HepG2 (cell line): ENCODE results near the gene MED25. TPM values are rescaled to one million over a fixed set of nuclear protein-coding genes. Genes with fewer than 3 reads are reported as not detected.
A peak's percentile ranks its signal among the peaks of the same experiment; 100 is the strongest.

Source experiments
- AKAP8 ChIP-seq: sonication (generic); formaldehyde crosslinking; IDR thresholded peaks from 2 replicates; pipeline ENCODE4 v1.5.1; 2020; ENCODE audit warnings: mild to moderate bottlenecking, missing genetic modification reagents
- CREM ChIP-seq, 2 experiments: sonication (generic) in 1 of 2; formaldehyde crosslinking in 1 of 2; IDR thresholded peaks; 2 replicates each; pipeline versions ENCODE4 v1.4.0 to v1.6.1; 2016 to 2020; ENCODE audit warnings: antibody characterized with exemption in 1 of 2, mild to moderate bottlenecking in 1 of 2, missing genetic modification reagents in 1 of 2
- DPF2 ChIP-seq: sonication (generic); formaldehyde crosslinking; IDR thresholded peaks from 2 replicates; pipeline ENCODE4 v1.4.0; 2020; ENCODE audit warnings: mild to moderate bottlenecking, low read depth, missing genetic modification reagents, borderline replicate concordance
- KDM4B ChIP-seq: sonication (generic); formaldehyde crosslinking; IDR thresholded peaks from 2 replicates; pipeline ENCODE4 v1.4.0; 2020; ENCODE audit warnings: missing genetic modification reagents
- MAZ ChIP-seq, 2 experiments: sonication (generic) in 1 of 2; formaldehyde crosslinking in 1 of 2; IDR thresholded peaks; 2 replicates each; pipeline versions ENCODE4 v1.5.0 to v1.6.1; 2012 to 2020; ENCODE audit warnings: low read depth in 2 of 2, mild to moderate bottlenecking in 2 of 2, borderline replicate concordance in 1 of 2, improper control_type of control experiment in 1 of 2, low read length in 1 of 2, missing genetic modification reagents in 1 of 2, moderate library complexity in 1 of 2
- MED1 ChIP-seq: sonication (generic); formaldehyde crosslinking; IDR thresholded peaks from 2 replicates; pipeline ENCODE4 v1.4.0; 2020; ENCODE audit warnings: missing genetic modification reagents
- MIER2 ChIP-seq: IDR thresholded peaks from 2 replicates; pipeline ENCODE4 v1.6.1; 2016; ENCODE audit warnings: missing biosample characterization, missing genetic modification reagents
- MXD4 ChIP-seq: IDR thresholded peaks from 2 replicates; pipeline ENCODE4 v1.6.1; 2016; ENCODE audit warnings: mild to moderate bottlenecking, missing biosample characterization, missing genetic modification reagents
- NCOA5 ChIP-seq: sonication (generic); formaldehyde crosslinking; IDR thresholded peaks from 2 replicates; pipeline ENCODE4 v1.4.0; 2020; ENCODE audit warnings: missing genetic modification reagents
- NFIB ChIP-seq: sonication (generic); formaldehyde crosslinking; IDR thresholded peaks from 2 replicates; pipeline ENCODE4 v1.9.0; 2021; ENCODE audit warnings: missing genetic modification reagents, mild to moderate bottlenecking, borderline replicate concordance
- SALL2 ChIP-seq: sonication (generic); formaldehyde crosslinking; IDR thresholded peaks from 2 replicates; pipeline ENCODE4 v1.8.1; 2023; ENCODE audit warnings: mild to moderate bottlenecking, missing genetic modification reagents, inconsistent platforms
- ZBTB20 ChIP-seq: sonication (generic); formaldehyde crosslinking; IDR thresholded peaks from 2 replicates; pipeline ENCODE4 v1.8.1; 2023; ENCODE audit warnings: missing genetic modification reagents, low read depth, mild to moderate bottlenecking, borderline replicate concordance
- ZFP36L2 ChIP-seq: sonication (generic); formaldehyde crosslinking; IDR thresholded peaks from 2 replicates; pipeline ENCODE4 v1.4.0; 2020; ENCODE audit warnings: missing genetic modification reagents
- ZNF10 ChIP-seq: sonication (generic); formaldehyde crosslinking; IDR thresholded peaks from 2 replicates; pipeline ENCODE4 v1.4.0; 2020; ENCODE audit warnings: mild to moderate bottlenecking, low read depth, missing genetic modification reagents, borderline replicate concordance
- ZNF720 ChIP-seq: sonication (generic); formaldehyde crosslinking; IDR thresholded peaks from 2 replicates; pipeline ENCODE4 v1.4.0; 2020; ENCODE audit warnings: missing genetic modification reagents
- ZNF772 ChIP-seq: sonication (generic); formaldehyde crosslinking; IDR thresholded peaks from 2 replicates; pipeline ENCODE4 v1.5.0; 2020; ENCODE audit warnings: mild to moderate bottlenecking, missing genetic modification reagents
- ZNF879 ChIP-seq: sonication (generic); formaldehyde crosslinking; IDR thresholded peaks from 2 replicates; pipeline ENCODE4 v1.8.1; 2023; ENCODE audit warnings: missing genetic modification reagents
- ZSCAN9 ChIP-seq: IDR thresholded peaks from 2 replicates; pipeline ENCODE4 v1.6.1; 2016; ENCODE audit warnings: borderline replicate concordance
- polyA plus RNA-seq, 8 experiments: library from polyadenylated mRNA; depleted of rRNA in 3 of 8; stranded (reverse) in 7 of 8; unstranded in 1 of 8; fragments of >200 nt; fragmentation: Illumina TruSeq in 4 of 8; extraction: Trizol in 4 of 8; gene quantifications; 2 replicates each; pipeline versions ENCODE4 v1.2.1 to v1.2.3, GENCODE V29; 2011 to 2016; ENCODE audit warnings: low read depth in 4 of 8, missing spikeins in 1 of 8, mixed read lengths in 1 of 8; ENCODE audit not compliant: insufficient read depth in 1 of 8
- total RNA-seq, 5 experiments: library from RNA; depleted of rRNA; stranded (reverse); fragments of >200 nt; fragmentation: Illumina TruSeq; extraction: Trizol; gene quantifications; 2 replicates each; pipeline ENCODE4 v1.2.3, GENCODE V29; 2016; ENCODE audit warnings: low read depth in 1 of 5
- TF ChIP-seq, protein P1 (sequence below): sonication (generic); formaldehyde crosslinking; conservative IDR thresholded peaks from 2 replicates; pipeline ENCODE4 v1.4.0; 2020; ENCODE audit warnings: missing genetic modification reagents
- TF ChIP-seq, protein P2 (sequence below): IDR thresholded peaks from 2 replicates; pipeline ENCODE4 v1.6.1; 2016; ENCODE audit warnings: low read depth
- TF ChIP-seq, protein P3 (sequence below): sonication (generic); formaldehyde crosslinking; IDR thresholded peaks from 2 replicates; pipeline ENCODE4 v1.5.0; 2020; ENCODE audit warnings: missing genetic modification reagents, mild to moderate bottlenecking, borderline replicate concordance
- TF ChIP-seq, protein P4 (sequence below): fragments of 450-650 bp; IDR thresholded peaks from 2 replicates; pipeline ENCODE4 v1.6.1; 2016
- TF ChIP-seq, protein P5 (sequence below): sonication (generic); formaldehyde crosslinking; IDR thresholded peaks from 2 replicates; pipeline ENCODE4 v1.5.0; 2020; ENCODE audit warnings: missing genetic modification reagents

The MED25 gene
- total and polyA plus RNA-seq, 2 of the 13 experiments (the other 11 are each of a cell fraction or from before 2014, with no cell fraction given), result 11.1 to 15.1 TPM

DNA sequence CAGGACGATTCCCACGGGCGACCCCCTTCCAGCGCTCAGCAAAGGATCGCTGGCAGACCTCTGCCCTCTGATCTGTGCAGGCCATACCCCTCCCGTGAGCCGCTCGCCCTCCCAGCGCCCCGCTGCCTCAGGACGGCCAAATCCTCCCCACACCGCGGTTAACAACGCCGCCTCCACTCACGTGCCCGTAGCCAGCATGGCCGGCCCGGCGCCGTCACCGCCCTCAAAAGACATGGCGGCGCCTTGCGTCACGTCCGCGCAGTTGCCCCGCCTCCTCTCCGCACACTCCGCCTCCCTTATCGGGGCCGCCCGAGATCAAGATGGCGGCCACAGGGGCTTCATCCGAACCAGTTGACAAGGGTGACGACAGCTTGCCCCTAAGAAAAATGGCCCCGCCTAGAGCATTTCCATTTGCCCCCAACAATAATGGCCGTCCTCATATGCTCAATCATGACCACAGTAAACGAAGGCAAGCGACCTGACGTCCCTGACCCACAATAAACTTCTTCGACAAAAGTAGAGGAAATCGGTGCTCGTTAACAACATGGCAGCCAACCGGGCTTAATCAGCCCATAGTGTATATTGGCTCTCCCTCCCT, 58.4 kb downstream of the MED25 start (continued):
- TF ChIP-seq, protein P1, sequence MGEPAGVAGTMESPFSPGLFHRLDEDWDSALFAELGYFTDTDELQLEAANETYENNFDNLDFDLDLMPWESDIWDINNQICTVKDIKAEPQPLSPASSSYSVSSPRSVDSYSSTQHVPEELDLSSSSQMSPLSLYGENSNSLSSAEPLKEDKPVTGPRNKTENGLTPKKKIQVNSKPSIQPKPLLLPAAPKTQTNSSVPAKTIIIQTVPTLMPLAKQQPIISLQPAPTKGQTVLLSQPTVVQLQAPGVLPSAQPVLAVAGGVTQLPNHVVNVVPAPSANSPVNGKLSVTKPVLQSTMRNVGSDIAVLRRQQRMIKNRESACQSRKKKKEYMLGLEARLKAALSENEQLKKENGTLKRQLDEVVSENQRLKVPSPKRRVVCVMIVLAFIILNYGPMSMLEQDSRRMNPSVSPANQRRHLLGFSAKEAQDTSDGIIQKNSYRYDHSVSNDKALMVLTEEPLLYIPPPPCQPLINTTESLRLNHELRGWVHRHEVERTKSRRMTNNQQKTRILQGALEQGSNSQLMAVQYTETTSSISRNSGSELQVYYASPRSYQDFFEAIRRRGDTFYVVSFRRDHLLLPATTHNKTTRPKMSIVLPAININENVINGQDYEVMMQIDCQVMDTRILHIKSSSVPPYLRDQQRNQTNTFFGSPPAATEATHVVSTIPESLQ (CRISPR knock-in tag), result no peak
- TF ChIP-seq CREM (IDR thresholded peaks at IDR 0.05) (peak; percentile 91), CREM (CRISPR knock-in tag; IDR thresholded peaks at IDR 0.05) (no peak), ZNF720 (CRISPR knock-in tag) (no peak), MED1 (CRISPR knock-in tag) (peak; percentile 44; the same call in 1 of the 2 replicates), KDM4B (no peak; the same call in 1 of the 2 replicates), MXD4 (CRISPR knock-in tag) (0 out of 2 replicates have a peak, but pooled peaks have one; percentile 70), MIER2 (no peak), MAZ (IDR thresholded peaks at IDR 0.05; ENCODE audit: borderline replicate concordance, low read depth, low read length) (no peak), MAZ (CRISPR knock-in tag; IDR thresholded peaks at IDR 0.05; ENCODE audit: low read depth) (peak; percentile 85), AKAP8 (CRISPR knock-in tag) (no peak), NCOA5 (CRISPR knock-in tag) (no peak), ZSCAN9 (CRISPR knock-in tag) (peak; percentile 15; the same call in 1 of the 2 replicates), ZFP36L2 (no peak), SALL2 (CRISPR knock-in tag) (peak; percentile 89), NFIB (CRISPR knock-in tag) (no peak), ZBTB20 (0 out of 2 replicates have a peak, but pooled peaks have one; percentile 9), ZNF10 (CRISPR knock-in tag) (no peak), DPF2 (CRISPR knock-in tag) (no peak), ZNF879 (CRISPR knock-in tag) (no peak), ZNF772 (CRISPR knock-in tag) (peak; percentile 81; the same call in 1 of the 2 replicates)
- TF ChIP-seq, protein P2, sequence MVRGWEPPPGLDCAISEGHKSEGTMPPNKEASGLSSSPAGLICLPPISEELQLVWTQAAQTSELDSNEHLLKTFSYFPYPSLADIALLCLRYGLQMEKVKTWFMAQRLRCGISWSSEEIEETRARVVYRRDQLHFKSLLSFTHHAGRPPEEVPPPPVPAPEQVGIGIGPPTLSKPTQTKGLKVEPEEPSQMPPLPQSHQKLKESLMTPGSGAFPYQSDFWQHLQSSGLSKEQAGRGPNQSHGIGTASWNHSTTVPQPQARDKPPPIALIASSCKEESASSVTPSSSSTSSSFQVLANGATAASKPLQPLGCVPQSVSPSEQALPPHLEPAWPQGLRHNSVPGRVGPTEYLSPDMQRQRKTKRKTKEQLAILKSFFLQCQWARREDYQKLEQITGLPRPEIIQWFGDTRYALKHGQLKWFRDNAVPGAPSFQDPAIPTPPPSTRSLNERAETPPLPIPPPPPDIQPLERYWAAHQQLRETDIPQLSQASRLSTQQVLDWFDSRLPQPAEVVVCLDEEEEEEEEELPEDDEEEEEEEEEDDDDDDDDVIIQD (CRISPR knock-in tag), result no peak
- TF ChIP-seq, protein P3, sequence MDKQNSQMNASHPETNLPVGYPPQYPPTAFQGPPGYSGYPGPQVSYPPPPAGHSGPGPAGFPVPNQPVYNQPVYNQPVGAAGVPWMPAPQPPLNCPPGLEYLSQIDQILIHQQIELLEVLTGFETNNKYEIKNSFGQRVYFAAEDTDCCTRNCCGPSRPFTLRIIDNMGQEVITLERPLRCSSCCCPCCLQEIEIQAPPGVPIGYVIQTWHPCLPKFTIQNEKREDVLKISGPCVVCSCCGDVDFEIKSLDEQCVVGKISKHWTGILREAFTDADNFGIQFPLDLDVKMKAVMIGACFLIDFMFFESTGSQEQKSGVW (CRISPR knock-in tag), result no peak
- TF ChIP-seq, protein P4, sequence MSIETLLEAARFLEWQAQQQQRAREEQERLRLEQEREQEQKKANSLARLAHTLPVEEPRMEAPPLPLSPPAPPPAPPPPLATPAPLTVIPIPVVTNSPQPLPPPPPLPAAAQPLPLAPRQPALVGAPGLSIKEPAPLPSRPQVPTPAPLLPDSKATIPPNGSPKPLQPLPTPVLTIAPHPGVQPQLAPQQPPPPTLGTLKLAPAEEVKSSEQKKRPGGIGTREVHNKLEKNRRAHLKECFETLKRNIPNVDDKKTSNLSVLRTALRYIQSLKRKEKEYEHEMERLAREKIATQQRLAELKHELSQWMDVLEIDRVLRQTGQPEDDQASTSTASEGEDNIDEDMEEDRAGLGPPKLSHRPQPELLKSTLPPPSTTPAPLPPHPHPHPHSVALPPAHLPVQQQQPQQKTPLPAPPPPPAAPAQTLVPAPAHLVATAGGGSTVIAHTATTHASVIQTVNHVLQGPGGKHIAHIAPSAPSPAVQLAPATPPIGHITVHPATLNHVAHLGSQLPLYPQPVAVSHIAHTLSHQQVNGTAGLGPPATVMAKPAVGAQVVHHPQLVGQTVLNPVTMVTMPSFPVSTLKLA, result peak; percentile 52; the same call in 1 of the 2 replicates
- TF ChIP-seq, protein P5, sequence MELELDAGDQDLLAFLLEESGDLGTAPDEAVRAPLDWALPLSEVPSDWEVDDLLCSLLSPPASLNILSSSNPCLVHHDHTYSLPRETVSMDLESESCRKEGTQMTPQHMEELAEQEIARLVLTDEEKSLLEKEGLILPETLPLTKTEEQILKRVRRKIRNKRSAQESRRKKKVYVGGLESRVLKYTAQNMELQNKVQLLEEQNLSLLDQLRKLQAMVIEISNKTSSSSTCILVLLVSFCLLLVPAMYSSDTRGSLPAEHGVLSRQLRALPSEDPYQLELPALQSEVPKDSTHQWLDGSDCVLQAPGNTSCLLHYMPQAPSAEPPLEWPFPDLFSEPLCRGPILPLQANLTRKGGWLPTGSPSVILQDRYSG (CRISPR knock-in tag), result no peak
